Ramos (cell line): ENCODE results near the gene RGS7.
"Not testable (repeated sequence)": the region's sequence is repeated elsewhere in the genome, so short reads cannot be mapped to it uniquely, and the experiment has no call there.

Experiments
- in situ Hi-C: fragments of 300-500 bp; cut with MboI; formaldehyde crosslinking; loops from one replicate; pipeline ENCODE4 v1.14.3; 2022; ENCODE audit warnings: low sequenced_read_pairs; ENCODE audit not compliant: unreplicated experiment

Gene RGS7

GRCh38 chr1:241096982-241097381 lies 260.0 kb downstream of the RGS7 start:
- in situ Hi-C loops = no loop called here

GRCh38 chr1:241095847-241096246 lies 261.2 kb downstream of the RGS7 start:
- in situ Hi-C loops = no loop called here

GRCh38 chr1:241090798-241091197 lies 266.2 kb downstream of the RGS7 start:
- in situ Hi-C loops = no loop called here

- in situ Hi-C loops = not testable (repeated sequence)
Measured at GRCh38 chr1:241089066-241089465, 267.9 kb downstream of the RGS7 start.

GRCh38 chr1:241088075-241088474 lies 268.9 kb downstream of the RGS7 start:
- in situ Hi-C loops = not testable (repeated sequence)

GRCh38 chr1:241086686-241087085 lies 270.3 kb downstream of the RGS7 start:
- in situ Hi-C loops = no loop called here

GRCh38 chr1:241083285-241083684 lies 273.7 kb downstream of the RGS7 start:
- in situ Hi-C loops = no loop called here

GRCh38 chr1:241081473-241081872 lies 275.5 kb downstream of the RGS7 start:
- in situ Hi-C loops = no loop called here

GRCh38 chr1:241079459-241079858 lies 277.5 kb downstream of the RGS7 start:
- in situ Hi-C loops = no loop called here

- in situ Hi-C loops = no loop called here
Measured at GRCh38 chr1:241079047-241079446, 278.0 kb downstream of the RGS7 start.

GRCh38 chr1:241077386-241078147 lies 279.4 kb downstream of the RGS7 start:
- in situ Hi-C loops = no loop called here

- in situ Hi-C loops = no loop called here
Measured at GRCh38 chr1:241074507-241074906, 282.5 kb downstream of the RGS7 start.

GRCh38 chr1:241068359-241068758 lies 288.6 kb downstream of the RGS7 start:
- in situ Hi-C loops = no loop called here

GRCh38 chr1:241063276-241063675 lies 293.7 kb downstream of the RGS7 start:
- in situ Hi-C loops = no loop called here

- in situ Hi-C loops = no loop called here
Measured at GRCh38 chr1:241061062-241061461, 295.9 kb downstream of the RGS7 start.

GRCh38 chr1:241048622-241049021 lies 308.4 kb downstream of the RGS7 start:
- in situ Hi-C loops = no loop called here

- in situ Hi-C loops = no loop called here
Measured at GRCh38 chr1:241045659-241046058, 311.3 kb downstream of the RGS7 start.

- in situ Hi-C loops = no loop called here
Measured at GRCh38 chr1:241034203-241034936, 322.6 kb downstream of the RGS7 start.

- in situ Hi-C loops = no loop called here
Measured at GRCh38 chr1:241024834-241025233, 332.2 kb downstream of the RGS7 start.

- in situ Hi-C loops = no loop called here
Measured at GRCh38 chr1:241022366-241022765, 334.6 kb downstream of the RGS7 start.

- in situ Hi-C loops = no loop called here
Measured at GRCh38 chr1:241020851-241021697, 335.9 kb downstream of the RGS7 start.
